ENCODE results near the gene PTCD1. TPM values are rescaled to one million over a fixed set of nuclear protein-coding genes. Genes with fewer than 3 reads are reported as not detected.
"Not testable (repeated sequence)": the region's sequence is repeated elsewhere in the genome, so short reads cannot be mapped to it uniquely, and the experiment has no call there.

The PTCD1 gene
- total RNA-seq, 2 experiments from 2014 or later = 10.7 to 11.1 TPM

GRCh38 chr7:99387239-99387635, 51.4 kb downstream of the PTCD1 start:
- peak overlapping the region; percentile 58 for H3K27ac Mint-ChIP-seq
- H3K4me1 Mint-ChIP-seq = peaks cover 13% of the 10 kb centered on the region
- H3K4me3 Mint-ChIP-seq; DNase-seq; ATAC-seq (ENCODE audit: low read depth); H3K27me3 Mint-ChIP-seq; H3K9me3 Mint-ChIP-seq: not testable (repeated sequence)
- peaks cover 21% of the 10 kb centered on the region for H3K36me3 Mint-ChIP-seq
- POLR2A ChIA-PET = interaction anchor here (0.6 to 1.6 kb wide), 4 partner anchors 13 to 774 kb away, joined by 3 to 6 read pairs (median 4); partner anchors contain the start of genes BUD31 and PDAP1

- peak overlapping the region; percentile 58 for H3K27ac Mint-ChIP-seq
- H3K36me3 Mint-ChIP-seq = peaks cover 18% of the 10 kb centered on the region
- no peaks in the 10 kb centered on the region for H3K27me3 Mint-ChIP-seq
- no peak overlapping the region for H3K4me3 Mint-ChIP-seq
- ATAC-seq (ENCODE audit: low read depth) (peak; percentile 74), DNase-seq (no peak)
- POLR2A ChIA-PET = interaction anchor here (0.6 to 1.6 kb wide), 4 partner anchors 14 to 775 kb away, joined by 3 to 6 read pairs (median 4); partner anchors contain the start of genes BUD31 and PDAP1
- peaks cover 11% of the 10 kb centered on the region for H3K4me1 Mint-ChIP-seq
- no peaks in the 10 kb centered on the region for H3K9me3 Mint-ChIP-seq
These were observed 51.9 kb downstream of the PTCD1 start for GRCh38 chr7:99386584-99387238.

- POLR2A ChIA-PET = no interaction called here
- Mint-ChIP-seq H3K27ac (peak overlapping the region; percentile 59), H3K4me1 (peaks cover 18% of the 10 kb centered on the region), H3K36me3 (peaks cover 21% of the 10 kb centered on the region), H3K4me3 (no peak overlapping the region), H3K9me3 (no peaks in the 10 kb centered on the region), H3K27me3 (no peaks in the 10 kb centered on the region)
- ATAC-seq (ENCODE audit: low read depth) (no peak), DNase-seq (no peak)
These were observed 53.0 kb downstream of the PTCD1 start for GRCh38 chr7:99385564-99385963.

GRCh38 chr7:99384523-99384922, 54.1 kb downstream of the PTCD1 start:
- H3K4me1 Mint-ChIP-seq = peaks cover 27% of the 10 kb centered on the region
- no peaks in the 10 kb centered on the region for H3K9me3 Mint-ChIP-seq
- POLR2A ChIA-PET = no interaction called here
- H3K27me3 Mint-ChIP-seq = no peaks in the 10 kb centered on the region
- DNase-seq (no peak), ATAC-seq (ENCODE audit: low read depth) (no peak)
- H3K4me3 Mint-ChIP-seq = no peak overlapping the region
- peaks cover 22% of the 10 kb centered on the region for H3K36me3 Mint-ChIP-seq
- H3K27ac Mint-ChIP-seq = peak overlapping the region; percentile 12

- Mint-ChIP-seq H3K27ac (peak overlapping the region; percentile 48), H3K36me3 (peaks cover 24% of the 10 kb centered on the region), H3K9me3 (no peaks in the 10 kb centered on the region), H3K4me1 (peaks cover 33% of the 10 kb centered on the region), H3K4me3 (no peak overlapping the region), H3K27me3 (no peaks in the 10 kb centered on the region)
- DNase-seq (no peak), ATAC-seq (ENCODE audit: low read depth) (no peak)
- POLR2A ChIA-PET = no interaction called here
These were observed 54.7 kb downstream of the PTCD1 start for GRCh38 chr7:99383791-99384370.

- Mint-ChIP-seq H3K27ac (peak overlapping the region; percentile 80), H3K4me3 (no peak overlapping the region), H3K4me1 (peaks cover 34% of the 10 kb centered on the region), H3K36me3 (peaks cover 22% of the 10 kb centered on the region), H3K27me3 (no peaks in the 10 kb centered on the region), H3K9me3 (no peaks in the 10 kb centered on the region)
- POLR2A ChIA-PET = interaction anchor here (0.8 to 1.6 kb wide), 3 partner anchors 26 to 121 kb away, joined by 4 read pairs; partner anchors contain the start of genes ARPC1A and BUD31
- no peak for ATAC-seq (ENCODE audit: low read depth)
- no peak for DNase-seq
These were observed 55.4 kb downstream of the PTCD1 start for GRCh38 chr7:99383203-99383602.

GRCh38 chr7:99381664-99382075, 56.9 kb downstream of the PTCD1 start:
- Mint-ChIP-seq H3K4me1 (peaks cover 40% of the 10 kb centered on the region), H3K4me3 (peak overlapping the region; percentile 85), H3K27ac (peak overlapping the region; percentile 96), H3K9me3 (no peaks in the 10 kb centered on the region), H3K36me3 (peaks cover 26% of the 10 kb centered on the region), H3K27me3 (no peaks in the 10 kb centered on the region)
- ATAC-seq (ENCODE audit: low read depth) (no peak), DNase-seq (no peak)
- POLR2A ChIA-PET = interaction anchor here (0.9 to 1.2 kb wide), 2 partner anchors 9 to 19 kb away, joined by 5 to 6 read pairs; no protein-coding TSS in a partner anchor

GRCh38 chr7:99380823-99381663, 57.6 kb downstream of the PTCD1 start:
- Mint-ChIP-seq H3K27ac (peak overlapping the region; percentile 96), H3K36me3 (peaks cover 27% of the 10 kb centered on the region), H3K4me1 (peaks cover 42% of the 10 kb centered on the region), H3K9me3 (no peaks in the 10 kb centered on the region), H3K4me3 (peak overlapping the region; percentile 85), H3K27me3 (no peaks in the 10 kb centered on the region)
- DNase-seq (peak; percentile 80), ATAC-seq (ENCODE audit: low read depth) (peak; percentile 92)
- POLR2A ChIA-PET = interaction anchor here (0.6 to 1.3 kb wide), 8 partner anchors 9 to 47 kb away, joined by 3 to 22 read pairs (median 4); partner anchors contain the start of genes BUD31 and PDAP1

GRCh38 chr7:99380032-99380822, 58.4 kb downstream of the PTCD1 start:
- no peak for DNase-seq
- peak; percentile 9 for ATAC-seq (ENCODE audit: low read depth)
- POLR2A ChIA-PET = interaction anchor here (0.6 to 1.3 kb wide), 7 partner anchors 10 to 48 kb away, joined by 3 to 22 read pairs (median 4); partner anchors contain the start of genes BUD31 and PDAP1
- H3K4me1 Mint-ChIP-seq = peaks cover 42% of the 10 kb centered on the region
- no peaks in the 10 kb centered on the region for H3K9me3 Mint-ChIP-seq
- peak overlapping the region; percentile 85 for H3K4me3 Mint-ChIP-seq
- H3K36me3 Mint-ChIP-seq = peaks cover 27% of the 10 kb centered on the region
- H3K27me3 Mint-ChIP-seq = no peaks in the 10 kb centered on the region
- H3K27ac Mint-ChIP-seq = peak overlapping the region; percentile 96

GRCh38 chr7:99379693-99380031, 58.9 kb downstream of the PTCD1 start:
- not testable (repeated sequence) for H3K9me3 Mint-ChIP-seq; ATAC-seq (ENCODE audit: low read depth); H3K27me3 Mint-ChIP-seq; DNase-seq
- Mint-ChIP-seq H3K36me3 (peaks cover 27% of the 10 kb centered on the region), H3K4me3 (peak overlapping the region; percentile 85), H3K4me1 (peaks cover 42% of the 10 kb centered on the region), H3K27ac (peak overlapping the region; percentile 96)
- POLR2A ChIA-PET = interaction anchor here (1.5 kb wide), 1 partner anchor 29 kb away, joined by 8 read pairs; the partner anchor contains the start of genes BUD31 and PDAP1

GRCh38 chr7:99379043-99379577, 59.5 kb downstream of the PTCD1 start:
- peaks cover 41% of the 10 kb centered on the region for H3K4me1 Mint-ChIP-seq
- H3K4me3 Mint-ChIP-seq = peak overlapping the region; percentile 85
- DNase-seq = no peak
- peak overlapping the region; percentile 96 for H3K27ac Mint-ChIP-seq
- peaks cover 27% of the 10 kb centered on the region for H3K36me3 Mint-ChIP-seq
- POLR2A ChIA-PET = interaction anchor here (0.5 to 1.5 kb wide), 2 partner anchors 30 to 582 kb away, joined by 3 to 8 read pairs; partner anchors contain the start of genes BUD31 and PDAP1
- no peaks in the 10 kb centered on the region for H3K27me3 Mint-ChIP-seq
- no peaks in the 10 kb centered on the region for H3K9me3 Mint-ChIP-seq
- no peak for ATAC-seq (ENCODE audit: low read depth)
